Tibial artery (tissue), 4 donors: Measurements from ENCODE around the gene CHMP1A.

Source experiments
- DNase-seq, 2 donors: peaks; one replicate each; pipeline ENCODE4 v3.0.0-alpha.2; 2019
- H3K27ac ChIP-seq, 2 donors: fragments of 200-600 bp; sonication (generic) in 1 of 2; 1 replicate in 1 of 2; 2 replicates in 1 of 2; pipeline ENCODE4 v1.5.1; 2018 to 2019; ENCODE audit warnings: mild to moderate bottlenecking in 1 of 2
- H3K27me3 ChIP-seq, 2 donors: fragments of 200-600 bp; sonication (generic) in 1 of 2; one replicate each; pipeline versions ENCODE4 v1.5.1 to v1.6.0; 2016 to 2019
- H3K36me3 ChIP-seq, 3 donors: fragments of 200-600 bp; sonication (generic) in 2 of 3; one replicate each; pipeline ENCODE4 v1.5.1; 2016 to 2019; ENCODE audit warnings: mild to moderate bottlenecking in 2 of 3
- H3K4me1 ChIP-seq, 4 donors: fragments of 200-600 bp; sonication (generic) in 2 of 4; 1 replicate in 3 of 4; 2 replicates in 1 of 4; pipeline ENCODE4 v1.5.1; 2016 to 2019
- H3K4me3 ChIP-seq, 2 donors: fragments of 200-600 bp; sonication (generic) in 1 of 2; 1 replicate in 1 of 2; 2 replicates in 1 of 2; pipeline ENCODE4 v1.5.1; 2018 to 2019; ENCODE audit warnings: mild to moderate bottlenecking in 2 of 2
- H3K9me3 ChIP-seq, 3 donors: fragments of 200-600 bp; sonication (generic) in 1 of 3; one replicate each; pipeline ENCODE4 v1.5.1; 2016 to 2019
- CTCF ChIP-seq, 2 experiments: fragments of 200-600 bp in 1 of 2; fragments of 450-650 bp in 1 of 2; IDR thresholded peaks; one replicate each; pipeline ENCODE4 v1.5.1; 2017 to 2019; ENCODE audit warnings: antibody characterized with exemption in 2 of 2, mild to moderate bottlenecking in 1 of 2, moderate library complexity in 1 of 2
- intact Hi-C: fragments of 100-400 bp; cut with DNase I; formaldehyde crosslinking; loops from one replicate; pipeline ENCODE4 v1.15.0; 2023; ENCODE audit warnings: low total_unique reads

Gene CHMP1A

GRCh38 chr16:89615176-89615575, 42.3 kb downstream of the CHMP1A start:
- H3K36me3 ChIP-seq, result no peaks in the 10 kb centered on the region
- H3K4me3 ChIP-seq, result no peak overlapping the region
- no peaks in the 10 kb centered on the region for H3K9me3 ChIP-seq
- H3K27ac ChIP-seq, result no peak overlapping the region
- H3K27me3 ChIP-seq, result peaks cover 0 to 59% of the 10 kb centered on the region in 2 donors
- no peaks in the 10 kb centered on the region for H3K4me1 ChIP-seq
- DNase-seq, result no peak
- intact Hi-C loops, result no loop called here
- TF ChIP-seq CTCF (IDR thresholded peaks at IDR 0.05), result no peak

DNA sequence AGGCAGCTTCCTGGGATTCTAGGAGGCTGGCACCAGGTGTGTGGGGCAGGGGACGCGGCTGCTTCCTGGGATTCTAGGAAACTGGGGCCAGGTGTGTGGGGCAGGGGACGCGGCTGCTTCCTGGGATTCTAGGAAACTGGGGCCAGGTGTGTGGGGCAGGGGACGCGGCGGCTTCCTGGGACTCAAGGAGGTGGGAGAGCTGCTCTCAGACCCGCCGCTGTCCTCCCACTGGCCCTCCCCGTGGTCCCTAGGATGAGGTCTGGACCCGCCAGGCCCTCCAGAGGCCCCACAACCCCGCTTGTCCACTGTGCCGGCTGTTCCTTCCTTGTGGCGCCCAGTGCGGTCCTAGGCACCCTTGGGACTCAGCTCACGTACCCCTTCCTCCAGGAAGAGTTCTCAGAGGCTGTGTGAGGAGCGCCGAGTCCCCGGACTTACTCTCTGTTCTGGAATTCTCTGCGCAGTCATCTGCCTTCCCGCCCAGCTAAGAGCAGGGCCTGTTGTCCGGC, 43.5 kb downstream of the CHMP1A start:
- no peak overlapping the region for H3K27ac ChIP-seq
- no peaks in the 10 kb centered on the region for H3K4me1 ChIP-seq
- H3K36me3 ChIP-seq, result no peaks in the 10 kb centered on the region
- intact Hi-C loops, result no loop called here
- H3K27me3 ChIP-seq, result peaks cover 0 to 58% of the 10 kb centered on the region in 2 donors
- TF ChIP-seq CTCF (IDR thresholded peaks at IDR 0.05), result no peak
- no peaks in the 10 kb centered on the region for H3K9me3 ChIP-seq
- H3K4me3 ChIP-seq, result no peak overlapping the region
- no peak for DNase-seq

GRCh38 chr16:89613231-89613953, 44.1 kb downstream of the CHMP1A start, which contains the start of gene DPEP1:
Gene DPEP1 (plus strand): TSS chr16:89613642. CDS start chr16:89630411, 16,769 bp downstream.
- no peaks in the 10 kb centered on the region for H3K4me1 ChIP-seq
- intact Hi-C loops, result no loop called here
- H3K36me3 ChIP-seq, result no peaks in the 10 kb centered on the region
- DNase-seq, result no peak
- H3K4me3 ChIP-seq, result no peak within 1 kb of the TSS
- no peaks in the 10 kb centered on the region for H3K9me3 ChIP-seq
- TF ChIP-seq CTCF (IDR thresholded peaks at IDR 0.05), result no peak
- no peak within 1 kb of the TSS for H3K27ac ChIP-seq
- H3K27me3 ChIP-seq, result peaks cover 0 to 64% of the 10 kb centered on the region in 2 donors

DNA sequence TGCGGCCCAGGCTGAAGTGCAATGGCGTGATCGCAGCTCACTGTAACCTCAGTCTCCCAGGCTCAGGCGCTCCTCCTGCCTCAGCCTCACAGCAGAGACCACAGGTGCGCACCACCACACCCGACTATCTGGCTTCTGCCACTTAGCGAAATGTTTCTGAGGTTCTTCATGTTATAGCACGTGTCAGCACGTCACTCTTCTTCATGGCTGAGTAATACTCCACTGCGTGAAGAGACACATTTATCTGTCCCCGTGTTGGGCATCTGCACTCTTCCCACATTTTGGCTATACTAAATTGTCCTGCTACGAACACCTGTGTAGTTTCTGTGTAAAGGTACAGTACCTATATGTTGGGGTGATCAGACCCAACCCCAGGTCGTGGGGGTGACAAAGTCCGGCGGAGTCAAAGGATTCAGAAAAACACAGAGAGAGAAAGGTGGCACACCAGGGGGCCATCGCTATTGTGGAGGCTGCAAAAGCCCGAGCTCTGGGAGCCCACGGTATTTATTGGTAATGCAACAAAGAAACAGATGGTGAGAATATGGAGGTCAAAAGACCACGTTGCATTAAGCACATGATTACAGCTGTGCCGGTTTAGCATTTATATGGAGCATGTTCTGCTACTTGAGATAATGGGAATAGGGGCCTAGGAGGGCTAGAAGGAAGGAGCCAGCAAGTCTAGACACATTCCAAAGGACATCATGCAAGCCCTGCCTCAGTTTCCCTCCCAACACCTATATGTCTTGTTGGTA, 44.9 kb downstream of the CHMP1A start:
- no peaks in the 10 kb centered on the region for H3K36me3 ChIP-seq
- peaks cover 0 to 64% of the 10 kb centered on the region in 2 donors for H3K27me3 ChIP-seq
- no peak for DNase-seq
- H3K9me3 ChIP-seq, result no peaks in the 10 kb centered on the region
- no peaks in the 10 kb centered on the region for H3K4me1 ChIP-seq
- intact Hi-C loops, result no loop called here
- no peak overlapping the region for H3K27ac ChIP-seq
- TF ChIP-seq CTCF (IDR thresholded peaks at IDR 0.05), result no peak
- no peak overlapping the region for H3K4me3 ChIP-seq

- H3K4me3 ChIP-seq, result no peak overlapping the region
- no peaks in the 10 kb centered on the region for H3K4me1 ChIP-seq
- no peaks in the 10 kb centered on the region for H3K9me3 ChIP-seq
- H3K27ac ChIP-seq, result no peak overlapping the region
- peaks cover 0 to 59% of the 10 kb centered on the region in 2 donors for H3K27me3 ChIP-seq
- no peak for DNase-seq
- no peaks in the 10 kb centered on the region for H3K36me3 ChIP-seq
- intact Hi-C loops, result no loop called here
- no peak for TF ChIP-seq CTCF (IDR thresholded peaks at IDR 0.05)
Measured at GRCh38 chr16:89610108-89610453, 47.4 kb downstream of the CHMP1A start.
